OCI-LY3 (cell line): ENCODE results near the gene NPC2.

Experiments used
- H2AFZ ChIP-seq: fragments of 200-600, 300-600 bp; shearing (Covaris generic); 2 replicates; pipeline ENCODE4 v1.6.0; 2014; ENCODE audit warnings: antibody characterized with exemption, low read depth, low read length
- H3K27ac ChIP-seq: fragments of 200-600, 300-600 bp; sonication (generic); 2 replicates; pipeline ENCODE4 v1.5.1; 2014; ENCODE audit warnings: mild to moderate bottlenecking, low read length, moderate library complexity, mixed read lengths
- H3K27me3 ChIP-seq: fragments of 200-600, 300-600 bp; sonication (generic); 2 replicates; pipeline ENCODE4 v1.6.1; 2014; ENCODE audit warnings: low read depth, low read length, mixed read lengths
- H3K36me3 ChIP-seq: fragments of 200-600, 300-600 bp; sonication (generic); replicated peaks from 2 replicates; pipeline ENCODE3; 2014; ENCODE audit warnings: low read depth, low read length, mixed read lengths
- H3K4me1 ChIP-seq: fragments of 300-600, 200-600 bp; sonication (generic); 2 replicates; pipeline ENCODE4 v1.6.1; 2014; ENCODE audit warnings: low read length, mixed read lengths
- H3K4me2 ChIP-seq: fragments of 200-600, 300-600 bp; sonication (generic); 2 replicates; pipeline ENCODE4 v1.6.1; 2014; ENCODE audit warnings: low read length, mixed read lengths
- H3K4me3 ChIP-seq: fragments of 300-600, 200-600 bp; sonication (generic); 2 replicates; pipeline ENCODE4 v1.5.1; 2014; ENCODE audit warnings: antibody characterized with exemption, mild to moderate bottlenecking, low read length, moderate library complexity
- H3K79me2 ChIP-seq: fragments of 300-600, 200-600 bp; shearing (Covaris generic); 2 replicates; pipeline ENCODE4 v1.6.1; 2014; ENCODE audit warnings: mild to moderate bottlenecking, low read length, mixed read lengths
- H3K9ac ChIP-seq: fragments of 300-600, 200-600 bp; shearing (Covaris generic); 2 replicates; pipeline ENCODE4 v1.6.0; 2014; ENCODE audit warnings: mild to moderate bottlenecking, low read length, moderate library complexity
- H3K9me3 ChIP-seq: fragments of 200-600, 300-600 bp; shearing (Covaris generic); 2 replicates; pipeline ENCODE4 v1.6.1; 2014; ENCODE audit warnings: low read length, mixed read lengths; ENCODE audit not compliant: insufficient read depth
- H4K20me1 ChIP-seq: fragments of 200-600, 300-600 bp; sonication (generic); 2 replicates; pipeline ENCODE4 v1.6.1; 2016; ENCODE audit warnings: low read length, mixed read lengths; ENCODE audit not compliant: insufficient read depth
- EZH2phosphoT487 ChIP-seq: fragments of 200-600 bp; shearing (Covaris generic); IDR thresholded peaks from 2 replicates; pipeline ENCODE4 v1.6.1; 2018; ENCODE audit warnings: antibody characterized with exemption, mixed run types, low read depth
- TF ChIP-seq, protein P1 (sequence below): fragments of 200-600, 300-600 bp; sonication (generic); IDR thresholded peaks from 2 replicates; pipeline ENCODE4 v1.5.1; 2014; ENCODE audit warnings: antibody characterized with exemption, low read length, low read depth

NPC2 gene

DNA sequence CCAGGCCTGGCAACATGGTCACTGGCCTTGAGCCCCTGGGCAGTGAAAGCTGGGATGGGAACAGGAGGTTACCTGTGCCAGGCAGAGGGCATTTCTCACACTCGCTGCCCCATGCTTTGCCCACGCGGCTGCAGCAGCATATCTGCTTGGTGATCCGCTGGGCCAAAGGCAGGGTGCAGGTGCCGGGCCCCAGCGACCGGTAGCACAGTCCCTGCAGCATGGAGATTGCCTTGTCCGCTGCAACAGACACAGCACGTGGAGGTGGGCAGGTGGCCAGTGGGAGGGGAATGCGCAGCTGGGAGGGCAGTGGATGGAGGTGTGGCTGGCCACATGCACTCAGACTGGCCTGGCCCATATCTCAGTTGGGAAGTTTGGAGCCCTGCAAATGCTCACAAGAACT, 35.8 kb upstream of the NPC2 start:
- Histone ChIP-seq H2AFZ (no peak overlapping the region), H3K27me3 (peaks cover 24% of the 10 kb centered on the region), H3K9ac (no peak overlapping the region), H3K79me2 (no peaks in the 10 kb centered on the region), H3K4me1 (peaks cover 11% of the 10 kb centered on the region), H3K4me2 (no peak overlapping the region), H3K4me3 (no peak overlapping the region), H3K27ac (no peak overlapping the region), H3K36me3 (no peaks in the 10 kb centered on the region), H3K9me3 (no peaks in the 10 kb centered on the region), H4K20me1 (no peaks in the 10 kb centered on the region)
- TF ChIP-seq, protein P1, sequence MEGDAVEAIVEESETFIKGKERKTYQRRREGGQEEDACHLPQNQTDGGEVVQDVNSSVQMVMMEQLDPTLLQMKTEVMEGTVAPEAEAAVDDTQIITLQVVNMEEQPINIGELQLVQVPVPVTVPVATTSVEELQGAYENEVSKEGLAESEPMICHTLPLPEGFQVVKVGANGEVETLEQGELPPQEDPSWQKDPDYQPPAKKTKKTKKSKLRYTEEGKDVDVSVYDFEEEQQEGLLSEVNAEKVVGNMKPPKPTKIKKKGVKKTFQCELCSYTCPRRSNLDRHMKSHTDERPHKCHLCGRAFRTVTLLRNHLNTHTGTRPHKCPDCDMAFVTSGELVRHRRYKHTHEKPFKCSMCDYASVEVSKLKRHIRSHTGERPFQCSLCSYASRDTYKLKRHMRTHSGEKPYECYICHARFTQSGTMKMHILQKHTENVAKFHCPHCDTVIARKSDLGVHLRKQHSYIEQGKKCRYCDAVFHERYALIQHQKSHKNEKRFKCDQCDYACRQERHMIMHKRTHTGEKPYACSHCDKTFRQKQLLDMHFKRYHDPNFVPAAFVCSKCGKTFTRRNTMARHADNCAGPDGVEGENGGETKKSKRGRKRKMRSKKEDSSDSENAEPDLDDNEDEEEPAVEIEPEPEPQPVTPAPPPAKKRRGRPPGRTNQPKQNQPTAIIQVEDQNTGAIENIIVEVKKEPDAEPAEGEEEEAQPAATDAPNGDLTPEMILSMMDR: no peak
- TF ChIP-seq EZH2phosphoT487: no peak

- no peak for TF ChIP-seq EZH2phosphoT487
- TF ChIP-seq, protein P1: no peak
- Histone ChIP-seq H3K9me3 (no peaks in the 10 kb centered on the region), H4K20me1 (no peaks in the 10 kb centered on the region), H3K4me1 (peaks cover 11% of the 10 kb centered on the region), H3K27ac (no peak overlapping the region), H3K4me3 (no peak overlapping the region), H3K27me3 (peaks cover 29% of the 10 kb centered on the region), H2AFZ (no peak overlapping the region), H3K36me3 (no peaks in the 10 kb centered on the region), H3K4me2 (no peak overlapping the region), H3K79me2 (no peaks in the 10 kb centered on the region), H3K9ac (no peak overlapping the region)
These were observed 35.3 kb upstream of the NPC2 start for GRCh38 chr14:74528406-74528805.

DNA sequence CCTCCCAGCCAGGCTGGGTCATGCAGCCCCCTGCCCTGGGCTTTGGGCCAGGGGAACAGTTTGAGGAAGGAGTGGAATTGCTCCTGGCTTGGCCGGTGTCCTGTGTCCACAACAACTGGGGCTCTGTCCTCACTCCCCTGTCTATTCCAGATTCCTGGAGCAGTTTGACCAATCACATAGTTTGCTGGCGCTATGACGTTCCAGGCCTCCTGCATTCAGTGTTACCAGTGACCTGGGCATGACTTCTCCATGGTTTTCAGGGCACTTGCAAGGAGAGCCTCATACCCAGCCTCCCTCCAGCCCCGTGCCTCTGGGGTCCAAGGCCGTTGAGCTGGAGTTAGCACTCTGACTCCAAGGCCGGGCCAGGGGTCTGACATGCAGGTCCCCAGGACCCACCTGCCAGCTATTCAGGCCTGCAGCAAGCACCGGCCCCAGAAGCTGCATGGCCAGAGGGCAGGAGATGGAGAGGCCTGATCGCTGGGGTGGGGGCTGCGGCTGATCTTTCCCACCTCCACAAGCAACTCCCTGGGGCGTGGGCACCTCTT, 34.7 kb upstream of the NPC2 start:
- no peak overlapping the region for H3K9ac ChIP-seq
- no peak for TF ChIP-seq EZH2phosphoT487
- TF ChIP-seq, protein P1: no peak
- H2AFZ ChIP-seq: no peak overlapping the region
- H3K9me3 ChIP-seq: no peaks in the 10 kb centered on the region
- no peak overlapping the region for H3K27ac ChIP-seq
- no peak overlapping the region for H3K4me3 ChIP-seq
- peaks cover 11% of the 10 kb centered on the region for H3K4me1 ChIP-seq
- H4K20me1 ChIP-seq: no peaks in the 10 kb centered on the region
- H3K4me2 ChIP-seq: no peak overlapping the region
- no peaks in the 10 kb centered on the region for H3K36me3 ChIP-seq
- H3K79me2 ChIP-seq: no peaks in the 10 kb centered on the region
- H3K27me3 ChIP-seq: peaks cover 33% of the 10 kb centered on the region

GRCh38 chr14:74526854-74527585, 33.9 kb upstream of the NPC2 start:
- Histone ChIP-seq H2AFZ (no peak overlapping the region), H3K9ac (no peak overlapping the region), H3K79me2 (no peaks in the 10 kb centered on the region), H3K4me2 (no peak overlapping the region), H3K36me3 (no peaks in the 10 kb centered on the region), H3K9me3 (no peaks in the 10 kb centered on the region), H3K4me1 (peaks cover 11% of the 10 kb centered on the region), H3K4me3 (no peak overlapping the region), H3K27ac (no peak overlapping the region), H4K20me1 (no peaks in the 10 kb centered on the region), H3K27me3 (peaks cover 33% of the 10 kb centered on the region)
- TF ChIP-seq EZH2phosphoT487: no peak
- TF ChIP-seq, protein P1: no peak
